Activated naive CD8-positive, alpha-beta T cell treated with anti-CD3 and anti-CD28 coated beads for 36 hours (primary cell): ENCODE results near the gene CTNND2. TPM values are rescaled to one million over a fixed set of nuclear protein-coding genes. Genes with fewer than 3 reads are reported as not detected.

ENCODE experiments used
- DNase-seq: peaks from one replicate; pipeline ENCODE4 v3.0.0; 2021
- H3K27ac Mint-ChIP-seq: one replicate; pipeline ENCODE4 v1.8.0; 2022; ENCODE audit warnings: mild to moderate bottlenecking, moderate library complexity, mixed read lengths
- H3K27me3 Mint-ChIP-seq: one replicate; pipeline ENCODE4 v1.8.0; 2022; ENCODE audit warnings: mild to moderate bottlenecking, mixed read lengths
- H3K36me3 Mint-ChIP-seq: one replicate; pipeline ENCODE4 v1.8.0; 2021; ENCODE audit warnings: mild to moderate bottlenecking, mixed read lengths
- H3K4me1 Mint-ChIP-seq: one replicate; pipeline ENCODE4 v1.8.0; 2021; ENCODE audit warnings: mixed read lengths
- H3K4me3 Mint-ChIP-seq: one replicate; pipeline ENCODE4 v1.8.0; 2022; ENCODE audit warnings: mild to moderate bottlenecking, moderate library complexity, mixed read lengths
- H3K9me3 Mint-ChIP-seq: one replicate; pipeline ENCODE4 v1.8.0; 2022; ENCODE audit warnings: mixed read lengths
- total RNA-seq, 2 experiments: library from RNA; stranded (reverse); gene quantifications; one replicate each; pipeline ENCODE4 v1.2.3, GENCODE V29; 2021

Gene CTNND2
- total RNA-seq, 2 experiments from 2014 or later, result not detected

DNA sequence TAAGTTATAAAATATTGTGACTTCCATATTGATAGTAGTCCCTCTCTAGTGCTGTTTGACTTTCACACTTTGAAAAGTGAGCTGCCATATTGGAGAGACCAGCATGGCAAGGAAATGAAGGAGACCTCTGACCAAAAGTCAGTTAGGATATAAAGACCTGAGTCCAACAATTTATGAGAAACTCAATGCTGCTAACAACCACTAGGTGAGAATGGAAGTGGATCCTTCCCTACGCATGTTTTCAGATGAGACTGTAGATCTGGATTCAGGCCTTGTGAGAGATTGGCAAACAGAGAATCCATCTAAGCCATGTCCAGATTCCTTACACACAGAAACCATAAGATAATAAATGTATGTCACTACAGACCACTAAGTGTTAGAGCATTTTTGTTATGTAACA lies 81.6 kb downstream of the CTNND2 start:
- DNase-seq, result no peak
- no peak overlapping the region for H3K4me3 Mint-ChIP-seq
- peaks cover 6% of the 10 kb centered on the region for H3K9me3 Mint-ChIP-seq
- H3K36me3 Mint-ChIP-seq, result no peaks in the 10 kb centered on the region
- H3K4me1 Mint-ChIP-seq, result no peaks in the 10 kb centered on the region
- H3K27ac Mint-ChIP-seq, result no peak overlapping the region
- H3K27me3 Mint-ChIP-seq, result no peaks in the 10 kb centered on the region

- H3K36me3 Mint-ChIP-seq, result no peaks in the 10 kb centered on the region
- no peak overlapping the region for H3K27ac Mint-ChIP-seq
- no peak for DNase-seq
- H3K27me3 Mint-ChIP-seq, result no peaks in the 10 kb centered on the region
- no peak overlapping the region for H3K4me3 Mint-ChIP-seq
- no peaks in the 10 kb centered on the region for H3K4me1 Mint-ChIP-seq
- H3K9me3 Mint-ChIP-seq, result peaks cover 5% of the 10 kb centered on the region
These were observed 88.3 kb downstream of the CTNND2 start for GRCh38 chr5:11815916-11816315.

DNA sequence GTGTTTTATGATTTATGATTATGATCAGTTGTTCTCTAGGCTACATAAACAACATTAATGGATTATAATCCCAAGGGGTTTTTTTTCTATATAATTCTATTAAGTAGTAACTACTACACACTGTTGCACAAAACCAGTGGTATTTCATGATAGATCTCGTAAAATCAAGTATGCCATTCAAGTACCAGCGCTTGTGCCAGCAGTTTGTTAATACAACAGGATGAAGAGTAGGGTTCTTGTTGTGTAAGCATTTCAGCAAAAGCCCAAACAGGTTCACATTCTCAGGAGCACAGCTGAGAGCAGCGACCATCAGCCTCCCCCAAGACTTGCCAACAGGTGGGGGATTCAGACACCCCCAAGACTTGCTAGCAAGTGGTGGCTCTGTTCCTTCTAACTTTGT lies 88.8 kb downstream of the CTNND2 start:
- Mint-ChIP-seq H3K27me3 (no peaks in the 10 kb centered on the region), H3K4me1 (no peaks in the 10 kb centered on the region), H3K36me3 (no peaks in the 10 kb centered on the region), H3K9me3 (peaks cover 5% of the 10 kb centered on the region), H3K4me3 (no peak overlapping the region), H3K27ac (no peak overlapping the region)
- DNase-seq, result no peak

DNA sequence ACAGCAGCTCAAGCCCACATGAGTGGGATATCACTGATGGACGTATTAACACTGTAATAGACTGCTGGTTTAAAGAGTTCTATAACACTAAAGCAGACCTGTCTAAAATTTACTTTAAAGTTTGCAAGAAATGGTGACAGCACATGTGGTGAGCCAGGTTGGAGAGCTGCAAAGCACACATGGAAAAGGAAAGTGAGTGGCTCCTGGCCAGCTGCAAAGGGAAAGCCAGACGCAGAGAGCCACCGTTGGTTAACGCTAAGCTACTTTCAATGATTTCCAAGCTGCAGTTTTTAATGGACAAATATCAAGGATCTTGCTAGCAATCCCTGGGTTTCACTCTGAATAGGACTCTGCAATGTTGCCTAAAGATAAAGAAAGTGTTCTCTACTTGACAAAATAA lies 89.9 kb downstream of the CTNND2 start:
- no peak overlapping the region for H3K27ac Mint-ChIP-seq
- no peaks in the 10 kb centered on the region for H3K27me3 Mint-ChIP-seq
- H3K4me3 Mint-ChIP-seq, result no peak overlapping the region
- no peaks in the 10 kb centered on the region for H3K4me1 Mint-ChIP-seq
- H3K36me3 Mint-ChIP-seq, result no peaks in the 10 kb centered on the region
- peaks cover 5% of the 10 kb centered on the region for H3K9me3 Mint-ChIP-seq
- no peak for DNase-seq

- H3K36me3 Mint-ChIP-seq, result no peaks in the 10 kb centered on the region
- H3K27me3 Mint-ChIP-seq, result no peaks in the 10 kb centered on the region
- H3K9me3 Mint-ChIP-seq, result no peaks in the 10 kb centered on the region
- H3K4me3 Mint-ChIP-seq, result no peak overlapping the region
- no peak for DNase-seq
- no peaks in the 10 kb centered on the region for H3K4me1 Mint-ChIP-seq
- no peak overlapping the region for H3K27ac Mint-ChIP-seq
These were observed 94.8 kb downstream of the CTNND2 start for GRCh38 chr5:11809407-11809806.

DNA sequence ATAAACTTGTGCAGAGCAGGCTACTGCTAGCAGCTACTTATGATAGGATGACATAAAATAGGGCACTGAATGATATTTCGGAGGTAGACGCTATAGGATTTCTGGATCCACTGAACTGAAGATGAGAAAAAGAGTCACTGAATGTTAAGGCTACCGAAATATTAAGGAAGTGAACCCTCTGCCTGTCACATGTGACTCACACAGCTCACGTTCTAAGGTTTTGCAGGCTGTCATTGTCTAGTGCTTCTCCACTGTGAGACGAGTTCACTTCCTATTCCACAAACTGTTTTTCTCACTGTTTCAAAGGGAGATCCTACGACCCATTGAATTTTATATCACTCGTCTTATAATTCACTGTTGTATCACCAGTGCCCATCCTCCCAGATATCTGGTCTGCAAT lies 100.8 kb downstream of the CTNND2 start:
- H3K36me3 Mint-ChIP-seq, result no peaks in the 10 kb centered on the region
- no peaks in the 10 kb centered on the region for H3K4me1 Mint-ChIP-seq
- H3K27ac Mint-ChIP-seq, result no peak overlapping the region
- DNase-seq, result no peak
- no peak overlapping the region for H3K4me3 Mint-ChIP-seq
- H3K9me3 Mint-ChIP-seq, result peaks cover 2% of the 10 kb centered on the region
- H3K27me3 Mint-ChIP-seq, result no peaks in the 10 kb centered on the region

- Mint-ChIP-seq H3K27me3 (no peaks in the 10 kb centered on the region), H3K9me3 (peaks cover 2% of the 10 kb centered on the region), H3K4me1 (no peaks in the 10 kb centered on the region), H3K4me3 (no peak overlapping the region), H3K36me3 (no peaks in the 10 kb centered on the region), H3K27ac (no peak overlapping the region)
- no peak for DNase-seq
These were observed 103.2 kb downstream of the CTNND2 start for GRCh38 chr5:11801061-11801460.

DNA sequence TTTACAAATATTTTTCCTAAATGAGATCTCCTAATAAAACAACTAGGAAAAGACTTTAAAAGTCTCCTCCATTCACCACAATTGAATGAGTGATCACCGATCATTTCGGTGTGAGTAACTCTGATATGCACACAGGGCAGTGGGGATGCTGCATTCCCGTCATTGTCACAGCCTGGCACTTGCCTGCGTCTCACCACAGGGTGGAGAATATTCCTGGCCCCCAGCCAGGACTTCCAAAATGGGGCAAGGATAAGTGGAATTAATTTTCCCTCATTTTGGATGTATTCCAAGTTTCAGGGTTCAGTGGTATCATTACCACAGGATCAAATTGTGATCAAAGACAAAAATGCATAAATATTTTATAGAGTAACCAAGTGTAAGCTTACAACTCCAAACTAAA lies 107.1 kb downstream of the CTNND2 start:
- Mint-ChIP-seq H3K36me3 (no peaks in the 10 kb centered on the region), H3K9me3 (no peaks in the 10 kb centered on the region), H3K27me3 (no peaks in the 10 kb centered on the region), H3K4me1 (no peaks in the 10 kb centered on the region), H3K27ac (no peak overlapping the region), H3K4me3 (no peak overlapping the region)
- DNase-seq, result no peak

- Mint-ChIP-seq H3K4me1 (no peaks in the 10 kb centered on the region), H3K27ac (no peak overlapping the region), H3K9me3 (no peaks in the 10 kb centered on the region), H3K36me3 (no peaks in the 10 kb centered on the region), H3K27me3 (no peaks in the 10 kb centered on the region), H3K4me3 (no peak overlapping the region)
- DNase-seq, result no peak
These were observed 110.8 kb downstream of the CTNND2 start for GRCh38 chr5:11793396-11793795.

DNA sequence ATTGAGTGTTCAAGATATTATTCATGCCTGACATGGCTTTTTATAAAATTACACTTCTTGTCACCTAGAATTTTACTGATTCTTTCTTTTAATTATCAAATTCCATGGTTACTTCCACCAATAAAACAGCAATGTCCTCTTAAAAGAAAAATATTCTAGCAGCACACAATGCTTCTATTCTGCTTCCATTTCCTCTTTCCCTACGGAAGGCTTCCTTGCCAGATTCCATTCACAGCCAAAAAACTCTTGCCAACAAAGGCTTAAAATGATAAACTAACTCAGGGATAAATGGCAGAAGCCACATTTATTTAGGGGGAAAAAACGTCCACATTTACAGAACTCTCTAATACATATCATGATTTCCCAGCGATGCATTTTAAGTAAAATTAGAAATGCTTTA lies 111.6 kb downstream of the CTNND2 start:
- Mint-ChIP-seq H3K36me3 (no peaks in the 10 kb centered on the region), H3K27me3 (no peaks in the 10 kb centered on the region), H3K27ac (no peak overlapping the region), H3K4me1 (no peaks in the 10 kb centered on the region), H3K9me3 (no peaks in the 10 kb centered on the region), H3K4me3 (no peak overlapping the region)
- no peak for DNase-seq

DNA sequence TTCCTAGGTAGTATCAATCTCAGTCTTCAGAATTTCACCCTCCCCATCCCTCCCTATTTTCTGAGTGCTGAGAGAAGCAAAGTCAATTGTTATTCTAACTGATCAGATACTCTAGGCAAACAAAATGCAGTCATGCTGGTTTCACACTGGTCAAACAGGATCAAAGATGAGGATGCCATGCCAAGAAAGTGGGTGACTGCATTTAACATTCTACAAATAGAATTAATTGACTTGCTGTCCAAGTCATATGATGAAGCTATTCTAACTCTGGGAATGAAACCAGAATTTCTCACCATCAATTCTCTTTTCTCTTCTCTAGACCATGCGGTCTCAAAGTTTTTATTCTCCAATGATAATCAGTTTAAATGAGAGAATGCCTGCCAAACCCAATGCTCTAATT lies 112.5 kb downstream of the CTNND2 start:
- no peaks in the 10 kb centered on the region for H3K9me3 Mint-ChIP-seq
- DNase-seq, result no peak
- no peak overlapping the region for H3K4me3 Mint-ChIP-seq
- H3K4me1 Mint-ChIP-seq, result no peaks in the 10 kb centered on the region
- H3K36me3 Mint-ChIP-seq, result no peaks in the 10 kb centered on the region
- H3K27me3 Mint-ChIP-seq, result no peaks in the 10 kb centered on the region
- H3K27ac Mint-ChIP-seq, result no peak overlapping the region

DNA sequence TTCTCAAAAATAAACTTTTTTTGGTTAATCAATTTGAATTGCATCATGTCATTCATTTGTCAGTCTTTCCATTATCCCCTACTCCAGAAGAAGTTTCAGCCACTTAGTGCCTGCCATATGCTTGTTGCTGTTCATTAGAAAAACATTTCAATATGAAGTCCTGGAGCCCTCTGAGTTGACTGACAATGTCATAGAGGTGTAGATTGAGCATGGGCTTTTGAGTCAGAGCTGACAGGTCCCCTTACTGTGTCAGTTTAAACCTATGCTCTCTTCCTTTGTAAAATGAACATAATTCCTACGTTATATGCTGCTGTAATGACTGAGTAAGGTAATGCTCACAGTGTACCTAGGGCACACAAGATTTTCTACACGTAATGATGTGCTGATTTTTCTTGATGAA lies 114.0 kb downstream of the CTNND2 start:
- no peaks in the 10 kb centered on the region for H3K27me3 Mint-ChIP-seq
- no peaks in the 10 kb centered on the region for H3K9me3 Mint-ChIP-seq
- H3K36me3 Mint-ChIP-seq, result no peaks in the 10 kb centered on the region
- no peaks in the 10 kb centered on the region for H3K4me1 Mint-ChIP-seq
- no peak for DNase-seq
- no peak overlapping the region for H3K27ac Mint-ChIP-seq
- H3K4me3 Mint-ChIP-seq, result no peak overlapping the region

- Mint-ChIP-seq H3K4me3 (no peak overlapping the region), H3K36me3 (no peaks in the 10 kb centered on the region), H3K27me3 (no peaks in the 10 kb centered on the region), H3K9me3 (peaks cover 2% of the 10 kb centered on the region), H3K27ac (no peak overlapping the region), H3K4me1 (no peaks in the 10 kb centered on the region)
- DNase-seq, result no peak
These were observed 118.4 kb downstream of the CTNND2 start for GRCh38 chr5:11785771-11786352.

- Mint-ChIP-seq H3K4me3 (no peak overlapping the region), H3K36me3 (no peaks in the 10 kb centered on the region), H3K9me3 (peaks cover 2% of the 10 kb centered on the region), H3K27me3 (no peaks in the 10 kb centered on the region), H3K4me1 (no peaks in the 10 kb centered on the region), H3K27ac (no peak overlapping the region)
- no peak for DNase-seq
These were observed 123.5 kb downstream of the CTNND2 start for GRCh38 chr5:11780641-11781345.

GRCh38 chr5:11777096-11777495 lies 127.2 kb downstream of the CTNND2 start:
- DNase-seq, result no peak
- no peaks in the 10 kb centered on the region for H3K27me3 Mint-ChIP-seq
- H3K9me3 Mint-ChIP-seq, result no peaks in the 10 kb centered on the region
- no peaks in the 10 kb centered on the region for H3K4me1 Mint-ChIP-seq
- H3K36me3 Mint-ChIP-seq, result no peaks in the 10 kb centered on the region
- H3K4me3 Mint-ChIP-seq, result no peak overlapping the region
- no peak overlapping the region for H3K27ac Mint-ChIP-seq

DNA sequence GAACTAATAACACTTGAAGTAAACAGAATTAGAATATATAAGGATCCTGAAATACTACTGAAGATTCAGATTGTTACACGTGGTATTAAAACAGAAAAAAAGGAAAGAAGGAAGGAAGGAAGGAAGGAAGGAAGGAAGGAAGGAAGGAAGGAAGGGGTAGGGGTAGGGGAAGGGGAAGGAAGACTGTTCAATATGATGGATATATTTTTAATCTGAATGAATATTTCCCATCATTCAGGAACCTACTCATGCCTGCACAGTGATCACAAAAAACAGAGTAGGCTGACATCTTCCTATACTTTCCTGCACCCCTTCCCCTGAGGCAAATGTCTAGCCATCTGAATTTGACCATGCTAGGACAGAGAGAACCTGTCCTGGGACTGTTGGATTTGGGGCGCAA lies 133.9 kb downstream of the CTNND2 start:
- H3K4me1 Mint-ChIP-seq, result no peaks in the 10 kb centered on the region
- H3K4me3 Mint-ChIP-seq, result no peak overlapping the region
- no peaks in the 10 kb centered on the region for H3K9me3 Mint-ChIP-seq
- no peaks in the 10 kb centered on the region for H3K36me3 Mint-ChIP-seq
- DNase-seq, result no peak
- no peaks in the 10 kb centered on the region for H3K27me3 Mint-ChIP-seq
- no peak overlapping the region for H3K27ac Mint-ChIP-seq
